Psoas muscle (tissue), 8 donors: ENCODE measurements around the gene ZNF747. TPM values are rescaled to one million over a fixed set of nuclear protein-coding genes. Genes with fewer than 3 reads are reported as not detected.

Experiments
- ATAC-seq, 4 donors: fragments of 200-7000 bp; cut with Tn5 transposase; one replicate each; pipeline ENCODE4 v1.9.1; 2020; ENCODE audit warnings: moderate library complexity in 3 of 4, mild to moderate bottlenecking in 2 of 4
- DNase-seq, 2 donors: peaks; one replicate each; pipeline ENCODE4 v3.0.0-alpha.2; 2020
- H3K27ac ChIP-seq: fragments of 200-600 bp; one replicate; pipeline ENCODE4 v1.8.0; 2022
- H3K27me3 ChIP-seq, 3 donors: fragments of 200-600 bp in 1 of 3; one replicate each; pipeline versions ENCODE4 v1.6.1 to v1.8.0; 2013 to 2022; ENCODE audit warnings: low read length in 2 of 3, mild to moderate bottlenecking in 2 of 3, moderate library complexity in 1 of 3; ENCODE audit not compliant: insufficient read depth in 3 of 3
- H3K36me3 ChIP-seq, 2 donors: fragments of 200-600 bp in 1 of 2; one replicate each; pipeline versions ENCODE4 v1.6.1 to v1.8.0; 2013 to 2022; ENCODE audit warnings: low read depth in 1 of 2, mild to moderate bottlenecking in 1 of 2, moderate library complexity in 1 of 2; ENCODE audit not compliant: insufficient read depth in 1 of 2
- H3K4me1 ChIP-seq: fragments of 200-600 bp; one replicate; pipeline ENCODE4 v1.8.0; 2022
- H3K4me3 ChIP-seq: fragments of 200-600 bp; one replicate; pipeline ENCODE4 v1.8.0; 2022; ENCODE audit warnings: mild to moderate bottlenecking
- H3K9me3 ChIP-seq: fragments of 200-600 bp; one replicate; pipeline ENCODE4 v1.8.0; 2022
- CTCF ChIP-seq: fragments of 200-600 bp; IDR thresholded peaks from one replicate; pipeline ENCODE4 v1.8.0; 2022; ENCODE audit warnings: antibody characterized with exemption
- WGBS, 3 donors: extraction: QIAGEN DNeasy Blood & Tissue Kit; methylation state at CpG; one replicate each; pipeline versions ENCODE4 v1.1.6 to v1.1.7; 2013; 5-methylcytosine and 5-hydroxymethylcytosine counted together
- intact Hi-C, 2 donors: fragments of 100-400 bp; cut with DNase I; formaldehyde crosslinking; loops; one replicate each; pipeline versions ENCODE4 v1.11.0 to v1.14.2; 2022
- polyA plus RNA-seq, 3 donors: library from polyadenylated mRNA; stranded (reverse); fragments of 200-250 nt; gene quantifications; one replicate each; pipeline ENCODE4 v1.2.3, GENCODE V29; 2013
- total RNA-seq, 4 donors: library from RNA; stranded (reverse); fragmentation: NEBNext Ultra II Directional in 2 of 4; extraction: Animal tissue kit (Norgen Biotek cat#: 25700) in 2 of 4; gene quantifications; one replicate each; pipeline versions ENCODE4 v1.2.1 to v1.2.4, GENCODE V29; 2021 to 2023
- donor health status: healthy with polysubstance abuse.
- donor health status: DM: no; HTN: no; CAD: no; lungs with moderate emphysema.
- donor health status: Bipolar disorder and iron deficiency.
- donor health status: healthy.
- donor health status: DM: yes; HTN: yes; CAD: no.
- donor health status: DM: no; HTN: no; CAD: no.
- donor health status: DM: no; HTN: no; CAD: no.
- donor health status: DM: yes; HTN: yes; CAD: no.

Gene ZNF747
- total and polyA plus RNA-seq, 7 donors = 6.4 to 16.4 (median 7.9) TPM

- H3K4me3 ChIP-seq = peak overlapping the region; percentile 93
- intact Hi-C loops = loop anchor here (1.0 to 5.0 kb wide), 4 partner anchors 45 to 130 kb away; partner anchors contain the start of genes SEPHS2 (in 2 of the 2), FBRS (in 1 of the 2) and ZNF688 (in 1 of the 2)
- DNase-seq = peak; percentile 99
Measured at GRCh38 chr16:30526823-30527634, 7.6 kb downstream of the ZNF747 start.

GRCh38 chr16:30526137-30526822 lies 8.4 kb downstream of the ZNF747 start, which contains the start of gene ZNF768:
Gene ZNF768, minus strand, starts transcription at chr16:30526566. Its CDS starts 153 bp downstream, at chr16:30526413.
- ATAC-seq (peak; percentile 48 to 56 (median 51)), DNase-seq (peak; percentile 53 to 69)
- intact Hi-C loops = loop anchor here (5.0 kb wide), 3 partner anchors 46 to 131 kb away; partner anchors contain the start of genes FBRS (in 1 of the 2), SEPHS2 (in 1 of the 2) and ZNF688 (in 1 of the 2)
- Histone ChIP-seq H3K36me3 (peaks cover 4 to 20% of the 10 kb centered on the region in 2 donors), H3K27ac (peak within 1 kb of the TSS; percentile 99), H3K27me3 (no peaks in the 10 kb centered on the region), H3K9me3 (no peaks in the 10 kb centered on the region), H3K4me1 (peaks cover 17% of the 10 kb centered on the region), H3K4me3 (peak within 1 kb of the TSS; percentile 93)
- WGBS, 3 donors = 1 to 2% (median 1%) methylated on average over 39 to 73 of the region's 73 CpGs
- no peak for TF ChIP-seq CTCF

More at GRCh38 chr16:30526823-30527634, 7.6 kb downstream of the ZNF747 start:
- no peaks in the 10 kb centered on the region for H3K27me3 ChIP-seq
- ATAC-seq = peak; percentile 91 to 93 (median 92)
- H3K27ac ChIP-seq = peak overlapping the region; percentile 99
- H3K9me3 ChIP-seq = no peaks in the 10 kb centered on the region
- WGBS, 3 donors = 0 to 1% (median 1%) methylated on average over 61 to 79 of the region's 79 CpGs
- peaks cover 4 to 28% of the 10 kb centered on the region in 2 donors for H3K36me3 ChIP-seq
- peaks cover 17% of the 10 kb centered on the region for H3K4me1 ChIP-seq
- peak; percentile 32 for TF ChIP-seq CTCF

GRCh38 chr16:30525844-30526136 lies 8.9 kb downstream of the ZNF747 start:
- peak overlapping the region; percentile 99 for H3K27ac ChIP-seq
- H3K4me3 ChIP-seq = peak overlapping the region; percentile 93
- intact Hi-C loops = loop anchor here (5.0 kb wide), 3 partner anchors 47 to 132 kb away; partner anchors contain the start of genes FBRS (in 1 of the 2), SEPHS2 (in 1 of the 2) and ZNF688 (in 1 of the 2)

More at GRCh38 chr16:30525844-30526136, 8.9 kb downstream of the ZNF747 start:
- Histone ChIP-seq H3K27me3 (no peaks in the 10 kb centered on the region), H3K9me3 (no peaks in the 10 kb centered on the region), H3K4me1 (peaks cover 13% of the 10 kb centered on the region), H3K36me3 (peaks cover 4 to 15% of the 10 kb centered on the region in 2 donors)
- 48 to 55% (median 49%) methylated on average over 4 of the region's 4 CpGs for WGBS, 3 donors
- no peak for TF ChIP-seq CTCF
- ATAC-seq (no peak), DNase-seq (no peak)
